SH-SY5Y (cell line): ENCODE data around the gene ADCY9.

Experiments
- GATA2 ChIP-seq: IDR thresholded peaks from 2 replicates; pipeline ENCODE4 v1.6.1; 2011; ENCODE audit warnings: mild to moderate bottlenecking, low read depth, low read length
- GATA3 ChIP-seq: IDR thresholded peaks from 2 replicates; pipeline ENCODE4 v1.6.1; 2011; ENCODE audit warnings: low read depth, mild to moderate bottlenecking, low read length, moderate library complexity

Gene ADCY9

DNA sequence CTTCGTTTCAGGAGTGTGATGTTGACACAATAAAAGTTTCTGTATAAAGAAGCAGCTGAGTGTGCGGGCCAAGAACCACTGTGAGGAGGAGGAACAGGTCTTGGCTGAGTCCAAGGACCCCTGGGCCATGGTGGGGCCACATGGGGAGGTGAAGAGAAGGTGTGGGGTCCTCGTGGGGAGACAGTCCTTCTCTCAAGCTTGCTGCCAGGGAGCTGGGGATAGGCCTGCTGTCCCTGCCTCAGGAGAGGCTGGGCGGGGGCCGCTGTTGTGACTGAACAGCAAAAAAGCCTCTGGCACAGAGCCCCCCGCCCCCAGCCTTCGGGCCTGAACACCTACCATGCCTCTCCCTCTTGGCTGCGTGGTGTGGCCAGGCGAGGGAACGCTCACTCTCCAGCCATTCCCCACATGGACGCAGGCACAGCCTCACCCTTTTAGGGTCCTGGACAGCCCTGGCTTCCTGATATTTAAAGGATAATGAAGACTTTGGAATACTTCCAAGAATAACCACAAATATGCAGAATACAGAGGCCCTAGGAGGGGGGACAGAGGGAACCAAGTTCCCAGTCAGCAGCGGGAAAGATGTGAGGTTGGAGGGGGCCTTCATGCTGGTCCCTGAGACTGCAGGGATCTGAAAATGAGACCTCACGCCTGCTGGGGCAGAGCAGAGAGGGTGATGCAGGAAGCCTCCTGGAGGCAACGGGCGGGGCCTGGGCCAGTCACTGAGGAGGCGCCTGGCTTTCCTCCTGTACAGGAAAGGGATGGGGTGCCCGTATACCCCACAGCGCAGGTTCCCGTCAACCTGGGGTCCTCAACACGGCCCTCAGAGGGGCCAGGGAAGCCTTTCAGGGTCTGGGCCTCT is 135.8 kb downstream of the ADCY9 start:
- TF ChIP-seq GATA2 (no peak), GATA3 (no peak)

- no peak for TF ChIP-seq GATA3
- no peak for TF ChIP-seq GATA2
These were observed 136.7 kb downstream of the ADCY9 start for GRCh38 chr16:3979518-3979917.

DNA sequence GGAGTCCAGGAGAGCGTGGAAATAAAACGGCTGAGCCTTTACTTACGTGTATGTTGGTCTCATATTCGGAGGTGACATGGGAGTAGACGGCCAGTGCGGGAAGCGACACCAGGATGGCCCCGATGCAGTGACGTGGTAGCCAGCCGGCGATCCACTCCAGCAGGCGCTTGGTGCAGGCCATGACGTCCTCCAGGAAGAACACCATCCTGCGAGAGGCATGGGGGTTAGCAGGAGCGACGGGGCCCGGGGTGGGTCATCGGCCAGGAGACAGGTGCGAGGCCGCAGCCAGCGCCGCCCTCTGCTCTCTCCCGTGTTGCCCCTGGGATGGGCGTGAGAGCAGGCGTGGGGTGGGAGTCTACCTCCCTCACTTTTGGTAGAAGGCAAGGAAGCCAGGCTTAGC is 137.2 kb downstream of the ADCY9 start:
- TF ChIP-seq GATA2: no peak
- no peak for TF ChIP-seq GATA3

DNA sequence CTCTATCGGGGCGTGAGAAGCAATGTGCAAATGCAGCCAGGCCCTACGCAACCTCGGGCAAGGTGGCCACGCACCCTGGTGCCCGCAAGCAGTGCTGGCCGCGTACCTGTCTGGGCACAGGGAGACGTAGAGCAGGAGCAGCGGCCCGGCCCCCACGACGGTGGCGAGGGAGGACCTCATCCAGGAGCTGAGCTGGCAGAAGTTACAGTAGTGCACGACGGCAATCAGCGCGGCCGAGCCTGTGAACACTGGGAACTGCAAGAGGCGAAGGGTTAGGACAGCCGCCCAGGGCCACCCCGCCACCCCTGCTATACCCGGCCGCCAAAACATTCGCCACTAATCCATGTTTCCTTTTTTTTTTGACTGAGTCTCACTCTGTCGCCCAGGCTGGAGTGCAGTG is 138.9 kb downstream of the ADCY9 start:
- TF ChIP-seq GATA3 (no peak), GATA2 (no peak)

GRCh38 chr16:3974751-3975150 is 141.5 kb downstream of the ADCY9 start:
- TF ChIP-seq GATA3: no peak

- TF ChIP-seq GATA3 (no peak), GATA2 (no peak)
These were observed 144.5 kb downstream of the ADCY9 start for GRCh38 chr16:3971706-3972105.

GRCh38 chr16:3971261-3971660 is 145.0 kb downstream of the ADCY9 start:
- TF ChIP-seq GATA3: no peak
- no peak for TF ChIP-seq GATA2

GRCh38 chr16:3968551-3968950 is 147.7 kb downstream of the ADCY9 start:
- no peak for TF ChIP-seq GATA2
- no peak for TF ChIP-seq GATA3

DNA sequence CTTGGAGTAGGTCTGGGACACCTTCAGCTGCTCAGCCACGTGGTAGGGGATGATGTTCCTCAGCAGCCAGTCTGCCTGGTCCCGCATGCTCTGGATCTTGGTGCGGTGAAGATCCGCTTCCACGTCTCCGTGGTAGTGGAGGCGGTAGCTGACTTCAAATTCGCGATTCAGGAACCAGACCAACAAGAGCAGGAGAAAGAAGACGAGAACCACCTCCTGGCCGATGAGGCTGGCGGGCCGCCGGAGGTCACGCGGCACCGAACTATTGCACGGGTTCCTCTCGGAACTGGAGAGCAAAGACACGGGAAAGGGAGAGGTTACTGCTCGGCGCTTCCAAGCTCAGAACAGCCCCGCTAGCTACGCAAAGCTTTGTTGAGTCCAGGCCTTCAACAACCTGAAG is 149.6 kb downstream of the ADCY9 start:
- TF ChIP-seq GATA2: no peak

- TF ChIP-seq GATA2 (no peak), GATA3 (no peak)
These were observed 150.3 kb downstream of the ADCY9 start for GRCh38 chr16:3965781-3966582.

DNA sequence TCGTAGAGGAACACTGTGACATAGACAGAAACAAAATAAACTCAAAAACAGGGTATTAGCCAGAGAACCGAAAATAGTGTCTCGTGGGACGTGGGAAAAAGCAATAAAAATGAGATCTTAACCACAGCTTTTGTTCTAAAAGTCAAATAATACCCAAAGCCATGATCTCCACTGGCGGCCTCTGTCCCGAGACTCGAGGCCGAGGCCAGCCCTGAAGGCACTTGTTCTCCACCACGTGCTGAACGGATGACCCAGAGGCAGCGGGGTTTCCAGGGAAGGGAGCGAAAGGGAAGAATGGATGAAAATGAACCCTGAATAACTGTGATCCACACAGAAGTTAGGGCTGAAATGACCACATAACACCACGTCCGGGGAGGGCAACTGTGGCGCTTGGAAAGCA is 150.9 kb downstream of the ADCY9 start:
- TF ChIP-seq GATA3 (no peak), GATA2 (no peak)

DNA sequence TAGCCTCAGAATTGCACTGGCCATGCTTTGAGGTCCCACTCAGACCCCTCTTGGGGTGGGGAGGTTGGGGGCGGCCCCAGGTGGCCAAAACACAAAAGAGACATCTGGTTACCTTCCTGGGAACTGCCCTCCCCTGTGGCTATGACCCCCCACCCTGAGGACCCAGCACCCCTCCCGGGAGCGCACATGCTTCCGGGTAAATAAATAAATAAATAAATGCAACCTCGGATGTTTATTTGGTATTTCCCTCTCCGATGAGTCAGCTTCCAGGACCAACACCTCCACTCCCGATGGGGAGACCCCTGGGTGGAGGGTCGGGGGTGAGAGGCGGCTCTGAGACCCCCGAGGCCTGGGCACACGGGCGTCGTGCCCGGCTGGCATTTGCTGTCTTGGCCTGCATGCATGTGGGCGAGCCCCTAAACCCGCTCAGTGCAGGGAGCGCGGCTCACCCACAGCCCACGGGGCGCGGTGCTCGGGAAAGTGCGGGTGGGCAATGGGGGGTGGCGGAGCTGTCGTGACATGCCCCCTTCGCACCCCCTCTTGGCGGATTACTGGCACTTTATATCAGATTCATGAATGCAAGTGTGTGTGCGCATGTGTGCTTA is 151.5 kb downstream of the ADCY9 start:
- no peak for TF ChIP-seq GATA2
- TF ChIP-seq GATA3: no peak

- TF ChIP-seq GATA3 (no peak), GATA2 (no peak)
These were observed 152.2 kb downstream of the ADCY9 start for GRCh38 chr16:3963886-3964685.

DNA sequence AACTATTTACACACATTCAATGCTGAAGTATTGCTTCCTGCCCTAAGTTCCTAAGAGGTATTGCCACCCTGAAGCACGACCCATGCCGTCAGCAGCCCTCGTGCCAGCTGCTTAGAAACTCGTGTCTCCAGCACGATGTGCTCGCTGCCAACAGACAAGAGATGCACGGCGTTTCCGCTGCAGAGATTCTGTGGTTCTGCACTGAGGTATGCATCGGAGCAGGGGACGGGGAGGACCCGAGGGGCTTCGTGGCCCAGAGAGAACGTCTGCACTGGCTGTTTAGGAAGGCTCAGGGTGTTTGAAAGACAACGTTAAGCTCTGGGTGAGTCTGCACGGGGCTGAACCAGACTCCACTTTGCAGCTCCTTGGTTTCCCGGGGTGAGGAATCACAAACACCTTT is 153.0 kb downstream of the ADCY9 start:
- TF ChIP-seq GATA2 (no peak), GATA3 (no peak)
